ENCODE results near the gene CSNK2B.

The CSNK2B gene

DNA sequence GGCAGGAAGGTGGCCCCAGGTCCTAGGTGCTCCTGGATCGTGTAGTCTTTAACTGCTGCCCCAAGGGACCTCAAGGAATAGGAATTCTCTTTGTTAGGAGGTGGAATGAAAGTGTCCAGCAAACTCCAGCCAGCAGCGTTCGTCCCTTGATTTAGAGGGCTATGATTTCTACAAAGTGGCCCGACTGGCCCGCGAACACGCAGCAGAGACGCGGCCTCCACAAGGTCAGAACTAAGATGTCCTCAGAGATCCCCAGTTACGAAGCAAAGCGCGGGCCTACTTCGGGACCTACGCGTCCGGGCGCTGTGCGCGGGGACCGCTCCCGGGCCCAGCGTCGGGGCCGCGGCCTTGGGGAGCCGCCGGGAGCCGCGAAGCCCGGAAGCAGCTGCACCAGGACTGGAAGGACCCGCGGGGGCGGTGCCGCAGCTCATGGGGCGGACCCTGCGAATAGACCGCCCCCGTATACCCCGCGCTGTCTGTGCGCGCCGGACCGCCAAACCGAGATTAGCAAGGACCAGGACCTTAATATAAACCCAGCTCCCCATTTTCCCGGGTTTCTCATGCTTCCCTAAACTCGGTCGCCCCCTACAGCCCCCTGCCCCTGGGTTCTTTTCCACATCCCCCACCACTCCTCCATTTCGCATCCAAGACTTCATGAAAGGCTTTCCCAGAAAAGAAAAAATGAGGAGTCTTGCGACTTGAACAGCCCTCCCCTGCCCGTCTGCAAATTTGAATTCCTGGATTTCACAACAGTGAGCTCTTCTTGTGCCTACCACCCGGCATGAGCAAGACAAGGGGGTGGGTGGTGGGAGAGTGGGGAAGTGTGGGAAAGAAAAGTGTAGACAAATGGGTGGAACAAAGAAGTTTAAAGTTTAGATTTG, 5.3 kb upstream of the CSNK2B start, which contains the start of gene C6orf47:
Gene C6orf47, minus strand, starts transcription at position 398 of the 881 bp plus-strand sequence. CDS start 831 bp downstream, outside the sequence.
- peak; percentile 61 for DNase-seq (ENCODE audit: low read depth)

DNA sequence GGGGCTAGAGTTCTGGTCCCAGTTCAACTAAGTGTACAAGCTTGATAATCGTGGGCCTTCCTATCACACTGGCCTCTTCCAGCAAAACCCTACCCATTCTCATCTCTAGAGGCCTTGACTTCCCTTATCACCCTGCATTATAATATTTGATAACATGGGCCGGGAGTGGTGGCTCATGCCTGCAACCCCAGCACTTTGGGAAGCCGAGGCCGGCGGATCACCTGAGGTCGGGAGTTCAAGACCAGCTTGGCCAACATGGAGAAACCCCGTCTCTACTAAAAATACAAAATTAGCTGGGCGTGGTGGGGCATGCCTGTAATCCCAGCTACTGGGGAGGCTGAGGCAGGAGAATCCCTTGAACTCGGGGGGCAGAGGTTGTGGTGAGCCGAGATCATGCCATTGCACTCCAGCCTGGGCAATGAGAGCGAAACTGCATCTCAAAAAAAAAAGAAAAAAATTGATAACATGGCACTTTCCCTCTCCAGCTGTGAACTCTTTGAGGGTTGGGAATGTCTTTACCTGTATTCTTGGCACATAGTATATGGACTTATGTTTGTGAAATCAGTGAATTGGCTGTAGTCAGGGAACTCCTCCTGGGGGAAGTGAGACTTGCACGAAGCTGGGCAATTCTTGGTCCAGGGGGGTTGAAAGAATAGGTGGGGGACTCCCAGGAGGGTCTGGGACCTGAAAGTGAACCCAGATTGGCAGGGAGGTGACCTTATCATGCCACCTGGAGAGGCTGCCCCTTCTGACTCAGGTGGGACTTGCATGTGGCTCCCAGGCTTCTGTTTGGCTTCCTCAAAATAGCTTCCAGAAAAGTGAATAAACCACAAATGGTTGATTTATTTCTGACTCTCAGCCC, 4.4 kb upstream of the CSNK2B start:
- DNase-seq (ENCODE audit: low read depth): no peak

DNA sequence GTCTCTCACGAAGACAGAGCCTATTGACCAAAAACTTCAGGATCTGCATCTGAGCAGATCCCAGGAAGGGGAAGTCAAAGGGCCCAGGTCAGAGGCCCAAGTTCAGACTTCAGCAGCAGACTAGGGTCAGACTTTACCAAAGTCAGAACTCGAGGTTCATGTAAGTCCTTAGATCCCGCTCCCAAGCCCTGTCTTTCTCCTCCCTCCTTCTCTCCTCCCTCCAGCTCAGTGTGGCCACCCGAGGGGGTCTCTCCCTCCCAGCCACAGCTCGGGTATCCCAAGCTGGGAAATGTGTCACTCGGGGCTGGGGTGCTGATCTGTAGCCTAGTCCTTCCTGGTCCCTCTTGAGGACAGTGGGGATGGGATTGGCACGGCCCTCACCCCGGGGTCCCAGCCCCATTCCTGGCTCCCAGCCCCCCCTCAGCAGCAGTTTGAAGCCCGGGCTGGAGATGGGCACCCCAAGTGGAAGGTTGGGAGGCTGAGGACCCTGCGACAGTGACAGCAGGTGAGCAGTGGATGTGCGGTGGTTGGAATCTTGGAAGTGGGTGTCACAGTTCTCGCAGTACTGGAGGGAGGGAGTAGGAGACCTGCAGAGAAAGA, 3.7 kb upstream of the CSNK2B start:
- DNase-seq (ENCODE audit: low read depth): no peak

DNA sequence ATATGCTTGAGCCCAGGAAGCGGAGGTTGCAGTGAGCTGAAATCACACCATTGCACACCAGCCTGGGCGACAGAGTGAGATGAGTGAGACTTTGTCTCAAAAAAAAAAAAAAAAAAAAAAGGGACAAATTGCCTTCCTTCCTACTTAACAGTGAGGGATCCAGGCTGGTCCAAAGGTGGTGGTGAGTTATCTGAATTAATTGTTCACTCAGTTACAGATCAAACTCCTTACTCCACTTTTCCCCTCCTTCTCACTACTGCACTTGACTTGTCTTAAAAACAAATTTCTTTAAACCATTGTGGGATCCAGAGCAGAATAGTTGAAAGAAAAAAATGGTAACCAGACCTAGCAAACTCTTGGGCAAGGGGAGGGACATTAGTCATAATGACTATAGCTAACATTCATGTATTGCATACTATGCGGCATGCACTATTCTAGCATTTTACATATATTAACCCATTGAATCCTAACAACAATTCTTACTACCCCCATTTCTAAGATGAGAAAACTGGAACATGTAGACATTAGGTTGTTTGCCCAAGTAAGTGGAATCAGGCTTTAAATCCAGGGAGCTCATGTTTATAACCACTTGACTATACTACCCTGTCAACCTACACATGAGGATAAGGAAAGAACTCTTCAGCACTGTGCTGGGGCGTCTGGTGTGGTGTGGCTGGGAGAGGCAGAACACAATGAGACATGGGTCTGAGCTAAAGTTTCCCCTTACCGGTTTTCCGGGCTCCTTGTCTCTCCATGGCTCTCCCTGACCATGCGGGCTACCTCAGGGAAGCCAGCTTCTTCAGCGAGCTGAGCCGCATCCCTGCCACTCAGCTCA, 2.5 kb upstream of the CSNK2B start:
- no peak for DNase-seq (ENCODE audit: low read depth)

DNA sequence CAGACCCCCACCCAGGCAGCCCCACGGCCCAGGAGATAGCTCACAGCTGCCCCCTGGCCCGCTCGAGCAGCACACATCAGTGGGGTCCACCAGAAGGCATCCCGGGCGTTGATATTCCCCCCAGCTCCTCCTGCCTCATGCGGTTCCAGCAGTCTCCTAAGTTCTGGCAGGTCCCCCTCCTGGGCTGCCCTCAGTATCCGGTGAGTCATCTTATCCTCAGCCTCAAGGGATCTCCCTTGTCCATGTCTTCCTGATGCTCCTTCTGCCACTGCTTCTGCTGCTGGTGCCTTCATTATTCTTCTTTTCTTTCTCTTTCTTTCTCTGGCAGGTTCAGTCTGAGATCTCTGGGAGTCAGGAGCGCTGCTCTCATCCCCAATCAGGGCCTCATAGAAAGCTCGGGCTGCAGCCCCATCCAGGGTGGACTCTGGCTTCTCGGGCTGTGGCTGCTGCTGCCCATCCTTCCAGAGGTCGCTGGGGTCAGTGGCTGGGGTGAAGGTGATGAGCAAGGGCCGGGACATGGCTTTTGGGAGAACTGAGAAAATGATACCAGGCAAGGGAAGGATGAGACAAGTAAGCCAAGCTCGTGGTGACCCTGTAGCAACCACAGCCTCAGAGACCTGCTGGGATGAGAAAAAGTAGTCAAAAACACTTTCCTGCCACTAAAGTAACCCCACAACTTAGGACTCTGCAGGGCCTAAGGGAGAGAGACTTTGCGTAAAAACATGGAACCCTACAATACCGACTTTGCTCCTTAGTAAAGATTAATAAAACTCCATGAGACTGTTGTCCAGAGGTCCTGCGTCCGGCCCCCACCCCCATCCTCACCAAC, 1.7 kb upstream of the CSNK2B start:
- DNase-seq (ENCODE audit: low read depth): no peak

DNA sequence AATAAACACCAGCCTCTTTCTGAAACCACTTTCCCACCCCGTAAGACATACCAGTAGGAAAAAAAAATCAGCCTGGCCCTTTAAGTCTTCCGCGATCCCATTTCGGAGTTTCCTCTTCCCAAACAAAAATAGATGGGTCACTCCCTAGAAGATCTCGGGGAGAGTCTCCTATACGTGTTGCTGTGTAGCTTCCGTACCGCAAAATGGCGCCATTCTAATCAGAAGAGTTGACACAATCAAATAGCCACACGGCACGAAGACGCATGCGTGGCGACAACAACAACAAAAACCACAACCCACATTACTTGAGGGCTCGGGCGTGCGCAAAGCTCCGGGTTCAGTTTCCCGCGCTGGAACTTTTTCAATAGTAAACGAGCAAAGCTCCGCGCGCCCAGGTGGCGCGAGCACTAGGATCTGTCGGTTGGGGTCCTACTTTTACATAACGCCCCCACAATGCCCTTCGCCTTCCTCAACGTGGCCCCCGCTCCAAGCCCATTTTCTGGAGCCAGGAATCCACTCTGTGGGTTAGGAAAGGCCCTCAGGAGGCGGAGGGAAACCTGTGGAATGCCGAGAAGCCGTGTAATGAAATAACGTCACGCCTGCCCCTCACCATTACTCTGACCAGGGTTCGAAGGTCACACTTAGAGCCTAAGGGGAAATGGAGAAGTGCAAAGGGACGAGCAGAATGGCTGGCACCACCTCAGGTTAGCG, 935 bp upstream of the CSNK2B start, which contains the start of gene GPANK1:
Gene GPANK1, minus strand, starts transcription at position 208 of the 711 bp plus-strand sequence. CDS start 519 bp downstream, outside the sequence.
- DNase-seq (ENCODE audit: low read depth): peak; percentile 84

DNA sequence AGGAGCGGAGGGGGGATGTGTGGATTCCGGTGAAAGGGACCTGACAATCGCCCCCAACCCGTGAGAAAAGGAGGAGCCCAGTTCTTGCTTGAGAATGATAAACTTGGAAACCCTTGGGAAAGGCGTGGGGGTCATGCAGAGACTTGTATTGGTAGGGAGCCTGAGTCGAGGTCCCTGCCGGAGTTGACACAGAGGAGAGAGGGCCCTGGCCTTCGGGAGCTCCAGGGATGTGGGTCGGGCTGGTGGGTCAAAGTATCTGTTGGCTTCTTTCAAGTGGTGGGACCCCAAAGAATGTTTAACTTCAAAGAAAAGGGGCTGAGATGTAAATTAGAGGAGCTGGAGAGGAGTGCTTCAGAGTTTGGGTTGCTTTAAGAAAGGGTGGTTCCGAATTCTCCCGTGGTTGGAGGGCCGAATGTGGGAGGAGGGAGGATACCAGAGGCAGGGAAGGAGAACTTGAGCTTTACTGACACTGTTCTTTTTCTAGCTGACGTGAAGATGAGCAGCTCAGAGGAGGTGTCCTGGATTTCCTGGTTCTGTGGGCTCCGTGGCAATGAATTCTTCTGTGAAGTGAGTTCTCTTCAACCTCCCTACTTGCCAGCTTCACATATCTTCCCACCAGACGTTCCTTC, 571 bp downstream of the CSNK2B start:
- no peak for DNase-seq (ENCODE audit: low read depth)

DNA sequence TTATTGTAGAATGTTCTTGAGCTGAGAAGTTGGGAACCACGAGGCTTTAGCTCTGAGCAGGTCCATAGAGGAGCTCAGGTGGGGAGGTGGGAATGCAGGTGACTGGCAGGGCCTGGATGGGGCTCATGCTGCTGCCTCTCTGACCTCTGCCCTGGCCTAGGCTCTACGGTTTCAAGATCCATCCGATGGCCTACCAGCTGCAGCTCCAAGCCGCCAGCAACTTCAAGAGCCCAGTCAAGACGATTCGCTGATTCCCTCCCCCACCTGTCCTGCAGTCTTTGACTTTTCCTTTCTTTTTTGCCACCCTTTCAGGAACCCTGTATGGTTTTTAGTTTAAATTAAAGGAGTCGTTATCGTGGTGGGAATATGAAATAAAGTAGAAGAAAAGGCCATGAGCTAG, 3.8 kb downstream of the CSNK2B start, which contains the start of gene LY6G5B:
Gene LY6G5B, plus strand, starts transcription at position 301 of the 400 bp plus-strand sequence. CDS start 975 bp downstream, outside the sequence.
- DNase-seq (ENCODE audit: low read depth): no peak

DNA sequence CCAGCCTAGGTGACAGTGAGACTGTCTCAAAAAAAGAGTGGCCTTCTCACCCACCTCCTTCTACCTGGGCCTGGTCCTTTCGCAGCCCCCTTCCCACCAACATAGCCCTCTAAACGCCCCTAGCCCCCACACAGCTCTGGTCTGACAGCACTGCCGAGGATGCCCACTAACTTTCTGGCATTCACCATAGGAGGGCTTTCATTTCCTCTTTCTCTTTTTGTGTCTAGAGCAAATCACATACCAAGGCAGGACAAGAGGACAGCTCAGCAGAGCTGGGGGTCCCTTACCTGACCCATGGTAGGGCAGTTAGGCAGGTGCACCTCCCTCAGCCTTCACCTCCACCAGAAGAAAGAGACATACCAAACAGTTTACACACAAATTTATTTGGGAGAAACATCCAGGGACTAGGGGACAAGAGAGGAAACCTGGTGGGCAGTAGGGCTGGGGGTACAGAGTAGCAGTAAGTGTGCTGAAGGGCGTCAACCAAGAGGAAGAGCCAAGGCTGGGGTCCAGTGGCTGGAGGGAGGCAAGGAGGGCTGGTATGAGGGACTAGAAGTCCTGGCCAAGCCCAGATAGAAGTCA, 10.5 kb downstream of the CSNK2B start:
- DNase-seq (ENCODE audit: low read depth): no peak

DNA sequence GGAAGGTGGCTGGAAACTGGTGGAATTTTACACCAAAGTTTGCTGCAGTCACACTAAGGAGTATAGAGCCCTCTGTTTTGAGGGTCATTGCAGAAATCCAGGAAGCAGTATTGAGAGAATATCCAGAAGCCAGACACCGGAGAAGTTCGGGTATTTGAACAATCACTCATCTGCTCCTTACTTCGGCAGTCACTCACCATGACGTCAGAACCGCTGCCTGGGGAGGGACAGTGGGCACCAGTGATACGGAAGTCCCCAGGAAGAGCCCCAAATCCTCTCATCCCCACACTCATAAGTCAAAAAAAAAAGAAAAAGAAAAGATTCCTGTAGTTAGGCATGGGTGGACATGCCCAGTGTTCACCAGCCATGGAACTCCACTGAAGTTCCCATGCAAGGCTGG, 11.0 kb downstream of the CSNK2B start:
- no peak for DNase-seq (ENCODE audit: low read depth)

DNA sequence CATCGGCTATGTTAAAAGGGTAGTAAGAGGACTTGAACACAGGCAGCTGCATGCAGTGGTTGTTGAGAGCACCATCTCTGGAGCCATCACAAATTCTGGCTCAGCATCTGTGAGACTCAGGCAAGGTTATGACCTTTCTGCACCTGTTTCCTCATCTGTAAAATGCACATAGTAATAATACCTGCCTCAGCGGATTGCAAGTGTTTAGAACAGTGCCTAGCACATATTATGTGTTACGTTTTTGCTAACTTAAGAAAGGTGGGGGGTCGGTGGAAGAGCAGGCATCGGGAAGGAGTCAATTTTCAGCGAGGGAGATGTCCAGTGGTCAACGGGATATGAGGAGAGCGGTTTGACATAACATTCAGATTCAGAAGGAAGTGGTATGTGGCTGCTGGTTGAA, 12.1 kb downstream of the CSNK2B start:
- no peak for DNase-seq (ENCODE audit: low read depth)

DNA sequence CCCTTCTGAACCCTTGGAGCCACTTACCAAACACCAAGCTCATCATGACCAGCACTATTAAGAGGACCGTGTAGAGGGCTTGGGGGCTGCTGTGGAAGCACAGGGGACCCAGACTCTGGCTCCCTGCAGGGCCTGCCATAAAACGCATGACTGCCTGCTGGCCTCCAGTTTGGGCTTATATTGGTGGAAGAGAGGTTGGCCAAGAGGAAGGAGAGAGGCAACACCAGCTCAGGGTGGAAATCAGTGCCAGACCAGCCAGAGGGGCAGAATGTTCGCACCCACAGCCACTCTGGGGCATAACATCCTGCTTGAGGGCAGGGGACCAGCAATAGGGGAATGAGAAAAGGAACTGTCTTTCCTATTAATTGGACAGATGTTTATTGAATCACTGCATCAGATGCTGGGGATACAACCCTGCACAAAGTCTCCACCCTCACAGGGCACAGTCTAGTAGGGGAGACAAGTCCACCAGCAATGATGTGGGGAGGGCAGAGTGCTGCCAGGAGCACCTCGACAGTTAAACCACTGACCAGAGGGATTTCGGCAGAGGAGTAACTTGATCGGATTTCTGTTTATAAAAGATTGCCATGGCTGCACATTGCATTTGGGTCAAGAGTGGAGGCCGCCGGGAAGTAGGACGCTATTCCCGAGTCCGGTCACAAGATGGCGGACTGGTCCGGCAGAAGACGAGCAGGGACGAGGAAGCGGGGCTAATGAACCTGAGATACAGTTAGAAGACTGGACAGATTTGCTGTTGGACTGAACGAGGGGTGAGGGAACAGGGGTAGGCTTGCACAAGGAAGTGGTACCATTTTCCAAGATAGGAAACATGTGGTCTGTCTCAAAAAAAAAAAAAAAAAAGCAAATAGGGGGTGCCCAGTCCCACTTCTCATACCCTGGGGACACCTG, 14.6 kb downstream of the CSNK2B start, which contains the start of gene LY6G5C:
Gene LY6G5C, minus strand, starts transcription at position 842 of the 909 bp plus-strand sequence. Its CDS starts 694 bp downstream, at position 148.
- DNase-seq (ENCODE audit: low read depth): no peak

DNA sequence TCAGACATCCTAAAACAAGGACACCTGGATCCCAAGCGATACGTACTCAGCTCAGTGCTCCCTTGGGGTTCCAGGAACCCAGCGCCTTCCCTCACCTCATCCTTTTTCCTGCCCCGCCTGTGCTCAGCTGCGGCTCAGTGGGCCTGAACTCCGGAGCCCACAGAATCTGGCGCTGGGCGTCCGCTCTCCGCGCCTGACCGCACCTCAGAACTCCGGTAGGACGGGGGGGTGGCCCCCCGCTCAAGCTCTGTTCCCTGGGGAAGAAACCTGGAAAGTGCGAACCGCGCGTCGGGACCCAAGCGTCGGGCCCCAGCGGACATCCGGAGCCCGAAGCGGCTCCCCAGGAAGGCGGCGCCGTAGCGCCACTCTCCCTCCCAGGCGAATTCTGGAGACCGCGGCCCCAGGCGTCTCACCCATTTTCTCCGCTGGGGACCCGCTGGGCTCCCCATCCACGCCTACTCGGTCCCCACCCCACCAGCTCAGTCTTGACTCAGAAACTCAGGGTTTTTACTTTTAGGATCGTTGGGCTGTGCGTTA, 15.3 kb downstream of the CSNK2B start:
- DNase-seq (ENCODE audit: low read depth): no peak

DNA sequence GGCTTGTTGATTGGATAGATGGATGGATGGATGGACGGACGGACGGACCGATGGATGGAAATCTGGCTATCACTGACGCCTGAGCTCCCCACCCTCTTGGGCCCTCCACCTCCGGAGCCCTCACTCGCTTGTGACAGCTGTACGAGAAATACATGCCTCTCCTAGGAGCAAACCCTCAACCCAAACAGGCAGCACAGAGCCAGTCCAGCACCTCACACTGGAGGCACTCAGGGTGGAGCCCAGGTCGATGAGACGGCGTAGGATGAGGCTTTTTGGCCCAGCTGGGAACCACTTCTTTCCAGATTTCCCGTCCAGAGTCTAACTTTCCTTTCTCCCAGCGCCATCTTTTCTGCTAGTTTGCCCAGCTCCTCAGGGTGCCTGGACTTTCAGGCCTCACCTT, 17.7 kb downstream of the CSNK2B start:
- DNase-seq (ENCODE audit: low read depth): no peak

DNA sequence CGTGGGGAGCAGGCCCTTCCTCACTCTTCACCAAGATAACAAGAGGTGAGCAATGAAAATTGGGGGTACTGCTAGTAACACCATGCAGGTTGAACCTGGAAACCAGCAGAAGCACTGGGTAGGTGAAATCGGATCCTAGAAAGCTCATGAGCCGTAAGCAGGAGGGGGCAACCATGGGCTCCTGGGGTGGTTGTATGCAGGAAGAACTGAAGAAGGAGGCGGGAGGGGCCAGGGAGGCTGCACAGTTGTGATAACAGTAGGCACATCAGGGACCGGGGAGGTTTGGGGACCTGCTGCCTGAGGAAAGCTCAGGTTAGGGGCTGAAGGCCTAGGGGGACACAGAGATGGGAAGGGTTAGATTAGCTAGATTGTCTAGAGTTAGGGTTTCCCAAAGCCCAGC, 20.6 kb downstream of the CSNK2B start:
- DNase-seq (ENCODE audit: low read depth): no peak

DNA sequence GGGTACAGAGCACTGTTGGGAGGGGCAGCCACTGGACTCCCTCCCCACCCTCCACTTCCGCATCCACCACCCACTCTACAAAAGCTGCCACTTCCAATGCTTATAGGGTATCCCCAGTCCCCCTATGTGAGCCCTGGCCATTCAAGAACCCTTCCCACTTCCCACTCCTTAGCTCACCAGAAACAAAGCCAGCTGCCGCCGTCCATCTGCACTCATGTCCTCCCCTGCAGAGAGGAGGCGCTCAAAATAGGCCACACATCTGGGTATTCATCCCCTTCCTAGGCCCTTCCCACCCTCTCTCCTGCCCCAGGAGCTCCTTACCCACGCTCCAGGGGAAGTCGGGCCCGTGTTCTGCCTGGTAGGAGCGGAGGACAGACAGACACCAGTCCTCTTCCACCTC, 21.4 kb downstream of the CSNK2B start:
- DNase-seq (ENCODE audit: low read depth): no peak

Measured in stimulated activated CD4-positive, alpha-beta T cell treated with anti-CD3 and anti-CD28 coated beads, Interleukin-2, amount 100 ng/mL, for 4 hours (primary cell).